Upper lobe of left lung (tissue), 6 donors: ENCODE data around the gene SAV1. TPM values are rescaled to one million over a fixed set of nuclear protein-coding genes. Genes with fewer than 3 reads are reported as not detected.

ENCODE experiments used
- ATAC-seq, 2 donors: fragments of 200-7000 bp; cut with Tn5 transposase; one replicate each; pipeline ENCODE4 v1.9.1; 2022; ENCODE audit warnings: mild to moderate bottlenecking in 2 of 2, moderate library complexity in 2 of 2; ENCODE audit not compliant: low FRiP score in 2 of 2
- DNase-seq, 2 donors: peaks; one replicate each; pipeline ENCODE4 v3.0.0-alpha.2; 2019 to 2020
- H3K27ac ChIP-seq, 4 donors: fragments of 200-600 bp; sonication (generic); one replicate each; pipeline ENCODE4 v1.5.1; 2016 to 2019
- H3K27me3 ChIP-seq, 4 donors: fragments of 200-600 bp; sonication (generic); one replicate each; pipeline ENCODE4 v1.5.1; 2017 to 2019
- H3K36me3 ChIP-seq, 4 donors: fragments of 200-600 bp; sonication (generic); one replicate each; pipeline ENCODE4 v1.5.1; 2016 to 2019
- H3K4me1 ChIP-seq, 4 donors: fragments of 200-600 bp; sonication (generic); one replicate each; pipeline ENCODE4 v1.5.1; 2018 to 2019
- H3K4me3 ChIP-seq, 4 donors: fragments of 200-600 bp; sonication (generic); one replicate each; pipeline ENCODE4 v1.5.1; 2017 to 2019; ENCODE audit warnings: mild to moderate bottlenecking in 2 of 4, moderate library complexity in 1 of 4
- H3K9me3 ChIP-seq, 4 donors: fragments of 200-600 bp; sonication (generic); one replicate each; pipeline ENCODE4 v1.5.1; 2018 to 2019
- EP300 ChIP-seq, 4 donors: sonication (generic); formaldehyde crosslinking; IDR thresholded peaks; one replicate each; pipeline ENCODE4 v1.5.1; 2017; ENCODE audit warnings: antibody characterized with exemption in 4 of 4, control low read depth in 2 of 4
- POLR2A ChIP-seq, 4 donors: fragments of 450-650 bp; IDR thresholded peaks; one replicate each; pipeline ENCODE4 v1.5.1; 2016 to 2017; ENCODE audit warnings: antibody characterized with exemption in 4 of 4, mild to moderate bottlenecking in 2 of 4
- POLR2AphosphoS5 ChIP-seq, 2 donors: sonication (generic); formaldehyde crosslinking; IDR thresholded peaks; one replicate each; pipeline ENCODE4 v1.5.1; 2017; ENCODE audit warnings: antibody characterized with exemption in 2 of 2
- WGBS, 2 donors: methylation state at CpG; one replicate each; pipeline ENCODE4 v1.1.5; 2017 to 2018; 5-methylcytosine and 5-hydroxymethylcytosine counted together
- total RNA-seq, 6 donors: library from RNA; depleted of rRNA in 4 of 6; stranded (reverse); fragments of >200 nt in 4 of 6; gene quantifications; one replicate each; pipeline versions ENCODE4 v1.1.0 to v1.2.1, GENCODE V29; 2016 to 2021
- TF ChIP-seq, protein P1 (sequence below), 6 experiments: fragments of 450-650 bp in 4 of 6; fragments of 200-600 bp in 2 of 6; sonication (generic) in 2 of 6; IDR thresholded peaks; one replicate each; pipeline ENCODE4 v1.5.1; 2016 to 2019; ENCODE audit warnings: antibody characterized with exemption in 6 of 6
- donor health status: DM: no; HTN: no; CAD: no; lungs with moderate emphysema.
- donor health status: DM: no; HTN: yes; CAD: no; lungs with severe emphysema.

Gene SAV1
- total RNA-seq, 6 donors from 2014 or later: 29.3 to 63.9 (median 34.3) TPM

DNA sequence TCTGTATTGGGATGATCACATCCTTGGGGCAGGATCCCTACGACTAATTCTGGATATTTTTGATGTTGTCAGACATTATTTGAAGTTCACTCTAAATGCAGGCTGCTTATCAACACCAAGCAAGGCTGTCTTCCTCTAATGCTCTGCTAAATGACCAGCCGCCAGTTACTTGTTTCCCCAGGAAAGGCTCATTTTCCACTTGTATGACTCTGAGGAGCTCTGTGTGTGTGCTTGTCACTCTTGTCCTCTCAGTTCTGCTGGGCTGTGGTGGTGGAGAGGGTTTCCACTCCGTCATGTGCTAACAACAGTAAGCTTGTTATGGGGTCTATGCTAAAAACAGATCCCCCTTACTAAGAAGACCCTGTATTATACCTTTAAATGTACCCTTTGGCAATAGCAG is 66.1 kb downstream of the SAV1 start:
- ATAC-seq (no peak), DNase-seq (no peak)
- Histone ChIP-seq H3K36me3 (no peaks in the 10 kb centered on the region), H3K27ac (no peak overlapping the region), H3K4me1 (no peaks in the 10 kb centered on the region), H3K9me3 (no peaks in the 10 kb centered on the region), H3K27me3 (no peaks in the 10 kb centered on the region), H3K4me3 (no peak overlapping the region)
- WGBS, 2 donors: 84% methylated on average over 3 of the region's 3 CpGs
- TF ChIP-seq EP300 (IDR thresholded peaks at IDR 0.05) (no peak), POLR2A (IDR thresholded peaks at IDR 0.05) (no peak), POLR2AphosphoS5 (IDR thresholded peaks at IDR 0.05) (no peak)
- TF ChIP-seq, protein P1, sequence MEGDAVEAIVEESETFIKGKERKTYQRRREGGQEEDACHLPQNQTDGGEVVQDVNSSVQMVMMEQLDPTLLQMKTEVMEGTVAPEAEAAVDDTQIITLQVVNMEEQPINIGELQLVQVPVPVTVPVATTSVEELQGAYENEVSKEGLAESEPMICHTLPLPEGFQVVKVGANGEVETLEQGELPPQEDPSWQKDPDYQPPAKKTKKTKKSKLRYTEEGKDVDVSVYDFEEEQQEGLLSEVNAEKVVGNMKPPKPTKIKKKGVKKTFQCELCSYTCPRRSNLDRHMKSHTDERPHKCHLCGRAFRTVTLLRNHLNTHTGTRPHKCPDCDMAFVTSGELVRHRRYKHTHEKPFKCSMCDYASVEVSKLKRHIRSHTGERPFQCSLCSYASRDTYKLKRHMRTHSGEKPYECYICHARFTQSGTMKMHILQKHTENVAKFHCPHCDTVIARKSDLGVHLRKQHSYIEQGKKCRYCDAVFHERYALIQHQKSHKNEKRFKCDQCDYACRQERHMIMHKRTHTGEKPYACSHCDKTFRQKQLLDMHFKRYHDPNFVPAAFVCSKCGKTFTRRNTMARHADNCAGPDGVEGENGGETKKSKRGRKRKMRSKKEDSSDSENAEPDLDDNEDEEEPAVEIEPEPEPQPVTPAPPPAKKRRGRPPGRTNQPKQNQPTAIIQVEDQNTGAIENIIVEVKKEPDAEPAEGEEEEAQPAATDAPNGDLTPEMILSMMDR (IDR thresholded peaks at IDR 0.05): no peak

DNA sequence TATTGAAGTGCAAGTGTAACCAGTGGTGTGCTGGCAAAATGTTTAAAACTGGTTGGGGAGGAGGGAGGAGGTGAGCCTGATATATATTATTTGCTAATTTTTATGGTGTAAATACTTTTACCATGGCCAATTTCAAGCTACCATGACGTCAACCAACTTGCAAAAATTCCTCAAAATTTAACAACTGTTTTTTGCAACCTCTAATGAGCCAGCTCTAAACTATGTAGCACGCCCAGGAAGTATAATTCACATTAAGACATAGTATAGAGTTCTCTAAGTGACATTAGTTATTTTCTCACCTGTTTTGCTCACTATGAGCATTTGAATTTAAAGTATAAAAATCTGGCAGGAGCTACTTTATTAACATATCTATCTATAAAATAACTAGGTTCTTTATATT is 66.7 kb downstream of the SAV1 start:
- TF ChIP-seq EP300 (IDR thresholded peaks at IDR 0.05): no peak
- TF ChIP-seq POLR2A (IDR thresholded peaks at IDR 0.05): no peak
- TF ChIP-seq, protein P1 (IDR thresholded peaks at IDR 0.05): no peak
- TF ChIP-seq POLR2AphosphoS5 (IDR thresholded peaks at IDR 0.05): no peak
- H3K4me1 ChIP-seq: no peaks in the 10 kb centered on the region

DNA sequence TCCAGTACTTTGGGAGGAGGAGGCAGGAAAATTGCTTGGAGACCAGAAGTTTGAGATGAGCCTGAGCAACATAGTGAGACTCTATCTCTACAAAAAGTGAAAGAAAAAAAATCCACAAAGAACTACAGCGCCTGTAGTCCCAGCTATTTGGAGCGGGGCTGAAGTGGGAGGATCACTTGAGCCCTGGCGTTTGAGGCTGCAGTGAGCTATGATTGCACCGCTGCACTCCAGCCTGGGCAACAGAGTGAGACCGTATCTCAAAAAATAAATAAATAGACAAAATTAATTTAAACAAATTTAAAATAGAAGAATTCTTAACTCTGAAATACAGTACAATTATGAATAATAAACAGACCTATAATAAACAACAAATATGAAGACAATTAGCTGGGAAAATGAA is 67.3 kb downstream of the SAV1 start:
- Histone ChIP-seq H3K4me3 (no peak overlapping the region), H3K36me3 (no peaks in the 10 kb centered on the region), H3K27ac (no peak overlapping the region), H3K27me3 (no peaks in the 10 kb centered on the region), H3K4me1 (no peaks in the 10 kb centered on the region), H3K9me3 (no peaks in the 10 kb centered on the region)
- TF ChIP-seq POLR2AphosphoS5 (IDR thresholded peaks at IDR 0.05) (no peak), EP300 (IDR thresholded peaks at IDR 0.05) (no peak)
- ATAC-seq: peak in 1 of 2 donors; percentile 66
- no peak for DNase-seq
- WGBS, 2 donors: 72 to 78% methylated on average over 5 of the region's 5 CpGs

More for the DNA sequence above, 66.7 kb downstream of the SAV1 start:
- Histone ChIP-seq H3K36me3 (no peaks in the 10 kb centered on the region), H3K27ac (no peak overlapping the region), H3K9me3 (no peaks in the 10 kb centered on the region), H3K4me3 (no peak overlapping the region), H3K27me3 (no peaks in the 10 kb centered on the region)
- ATAC-seq (no peak), DNase-seq (no peak)
- WGBS, 2 donors: 82 to 97% methylated on average over 2 of the region's 2 CpGs

DNA sequence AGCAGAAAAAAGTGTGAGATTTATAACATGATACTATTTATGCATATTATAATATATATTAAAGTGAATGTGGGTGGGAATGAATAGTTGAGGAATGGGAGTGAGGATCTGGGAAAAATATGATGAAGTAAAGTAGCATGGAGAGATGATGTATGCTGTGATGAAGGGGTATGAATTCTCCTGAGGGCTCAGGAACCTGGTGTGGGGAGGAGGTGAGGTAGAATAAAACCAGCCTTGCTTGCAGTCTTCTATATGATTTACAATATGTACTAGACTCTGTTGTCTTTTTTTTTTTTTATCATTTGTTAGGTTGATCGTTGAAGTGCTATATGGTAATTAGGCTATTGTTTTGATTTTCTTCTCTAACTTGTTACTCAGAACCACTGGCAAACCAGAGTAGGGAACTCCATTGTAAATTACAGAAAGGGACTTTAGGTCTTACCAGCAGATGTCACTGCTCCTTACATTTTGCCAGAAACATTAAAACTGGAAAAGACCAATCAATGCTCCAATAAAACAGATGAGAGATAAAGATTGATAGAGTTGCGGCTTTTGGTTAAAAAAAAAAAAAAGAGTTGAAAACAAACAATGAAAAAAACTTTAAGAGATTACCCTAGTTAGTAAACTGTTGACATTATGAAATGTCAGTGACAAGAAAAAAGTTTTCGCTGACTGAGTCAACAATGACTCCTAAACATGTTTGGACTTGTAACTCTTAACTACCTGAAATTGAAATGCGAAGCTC is 68.2 kb downstream of the SAV1 start:
- ATAC-seq (peak in 1 of 2 donors; percentile 63), DNase-seq (no peak)
- Histone ChIP-seq H3K9me3 (no peaks in the 10 kb centered on the region), H3K4me3 (no peak overlapping the region), H3K27ac (no peak overlapping the region), H3K36me3 (no peaks in the 10 kb centered on the region), H3K4me1 (no peaks in the 10 kb centered on the region), H3K27me3 (no peaks in the 10 kb centered on the region)
- 41 to 42% methylated on average over 4 of the region's 4 CpGs for WGBS, 2 donors
- TF ChIP-seq POLR2A (IDR thresholded peaks at IDR 0.05) (no peak), POLR2AphosphoS5 (IDR thresholded peaks at IDR 0.05) (no peak)
- TF ChIP-seq, protein P1 (IDR thresholded peaks at IDR 0.05): peak in 4 of 6 experiments; percentile 34 to 47 (median 44)

DNA sequence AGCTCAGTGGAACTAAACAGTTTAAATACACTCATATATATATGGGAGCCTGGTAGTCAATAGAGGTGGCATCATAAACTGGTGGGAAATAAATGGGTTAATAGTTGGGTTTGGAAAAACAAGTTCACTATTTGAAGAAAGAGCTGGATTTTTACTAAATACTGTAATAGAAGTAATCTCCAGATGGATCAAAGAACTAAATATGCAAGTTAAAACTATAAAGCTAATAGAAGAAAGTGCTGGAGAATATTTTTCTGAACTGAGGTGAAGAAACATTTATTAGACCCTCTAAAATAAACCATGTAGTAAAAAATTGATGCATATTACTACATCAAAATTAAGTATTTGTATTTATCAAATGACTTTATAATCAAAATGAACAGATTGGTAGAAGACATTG is 69.3 kb downstream of the SAV1 start:
- ATAC-seq: no peak
- Histone ChIP-seq H3K27ac (no peak overlapping the region), H3K36me3 (no peaks in the 10 kb centered on the region)

More for the DNA sequence above, 69.3 kb downstream of the SAV1 start:
- no peak overlapping the region for H3K4me3 ChIP-seq
- no peak for TF ChIP-seq POLR2AphosphoS5 (IDR thresholded peaks at IDR 0.05)
- TF ChIP-seq EP300 (IDR thresholded peaks at IDR 0.05): no peak
- TF ChIP-seq, protein P1 (IDR thresholded peaks at IDR 0.05): no peak
- TF ChIP-seq POLR2A (IDR thresholded peaks at IDR 0.05): no peak
- no peaks in the 10 kb centered on the region for H3K27me3 ChIP-seq
- H3K4me1 ChIP-seq: no peaks in the 10 kb centered on the region
- no peak for DNase-seq
- no peaks in the 10 kb centered on the region for H3K9me3 ChIP-seq
